CD4-positive, alpha-beta T cell treated with Interleukin-15 for 4 hours (primary cell): Measurements from ENCODE around the gene CRISP1.
"Not testable (repeated sequence)": the region's sequence is repeated elsewhere in the genome, so short reads cannot be mapped to it uniquely, and the experiment has no call there.

ENCODE experiments used
- DNase-seq: peaks from one replicate; pipeline ENCODE4 v3.0.0-alpha.2; 2020; ENCODE audit warnings: low spot score

Gene CRISP1

DNA sequence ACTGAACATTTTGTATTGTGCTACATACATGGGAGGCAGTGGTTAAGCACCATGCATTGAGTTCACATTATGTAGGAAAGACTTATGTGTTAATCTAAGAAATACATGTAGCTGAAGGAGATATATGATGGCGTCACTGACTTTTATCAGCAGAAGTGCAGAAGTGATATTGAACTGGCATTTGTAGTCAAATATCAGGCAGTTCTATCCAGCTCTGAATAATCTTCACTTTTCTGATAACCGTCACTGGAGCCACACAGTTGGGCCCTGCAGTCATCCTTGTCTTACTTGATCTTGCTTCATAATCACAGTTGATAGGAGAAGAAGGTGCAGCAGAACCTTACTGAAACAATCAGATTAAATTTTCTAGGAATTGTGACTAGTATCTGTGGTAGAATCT lies 26.4 kb downstream of the CRISP1 start:
- DNase-seq = no peak

DNA sequence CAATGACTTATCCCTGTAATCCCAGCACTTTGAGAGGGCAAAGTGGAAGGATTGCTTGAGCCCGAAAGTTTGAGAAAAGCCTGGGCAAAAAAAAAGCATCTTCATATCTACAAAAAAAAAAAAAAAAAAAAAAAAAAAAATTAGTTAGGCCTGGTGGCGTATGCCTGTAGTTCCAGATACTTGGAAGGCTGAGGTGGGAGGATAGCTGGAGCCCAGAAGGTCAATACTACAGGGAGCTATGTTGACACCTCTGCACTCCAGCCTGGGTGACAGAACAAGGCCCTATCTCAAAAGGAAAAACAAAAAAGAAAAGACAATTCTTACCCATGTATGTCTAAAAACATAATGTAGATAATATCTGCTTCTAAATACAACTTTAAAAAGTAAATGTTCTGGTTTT lies 27.2 kb downstream of the CRISP1 start:
- DNase-seq = no peak

GRCh38 chr6:49835140-49835539 lies 31.2 kb downstream of the CRISP1 start:
- no peak for DNase-seq

- DNase-seq = no peak
These were observed 32.9 kb downstream of the CRISP1 start for GRCh38 chr6:49833386-49833785.

DNA sequence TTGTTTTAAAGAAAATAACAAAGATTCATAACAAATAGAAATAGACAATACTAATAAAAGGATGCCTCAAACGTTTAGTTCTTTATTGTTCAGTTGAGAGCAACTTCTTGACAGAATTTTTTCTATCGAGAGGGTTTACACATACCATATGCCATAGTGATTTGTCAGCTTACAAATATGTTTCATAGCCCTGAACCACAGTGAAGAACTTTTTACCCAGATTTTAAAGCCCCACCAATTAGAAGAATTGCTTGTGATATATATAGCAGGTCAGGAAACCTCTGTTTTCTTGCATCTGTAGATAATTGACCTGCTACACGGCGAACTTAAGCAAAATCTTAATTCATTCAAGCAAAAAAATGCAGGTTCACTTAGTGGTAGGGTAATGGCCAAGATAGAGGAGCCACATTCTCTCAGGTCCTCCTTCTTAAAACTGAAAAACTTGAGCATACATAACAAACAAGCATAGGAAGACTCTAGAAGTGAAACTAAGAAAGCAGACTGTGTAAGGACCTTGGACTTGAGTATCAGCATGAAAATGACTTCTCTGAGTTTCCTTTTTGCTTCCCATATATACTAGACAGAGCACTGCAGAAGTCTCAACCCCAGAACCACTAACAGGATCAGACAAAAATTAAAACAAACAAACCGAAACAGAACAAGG lies 39.5 kb downstream of the CRISP1 start:
- DNase-seq = no peak

GRCh38 chr6:49815166-49815565 lies 51.2 kb downstream of the CRISP1 start:
- DNase-seq = no peak

- no peak for DNase-seq
These were observed 53.1 kb downstream of the CRISP1 start for GRCh38 chr6:49813248-49813647.

GRCh38 chr6:49806145-49806544 lies 60.2 kb downstream of the CRISP1 start:
- no peak for DNase-seq

- DNase-seq = no peak
These were observed 61.1 kb downstream of the CRISP1 start for GRCh38 chr6:49805246-49805645.

DNA sequence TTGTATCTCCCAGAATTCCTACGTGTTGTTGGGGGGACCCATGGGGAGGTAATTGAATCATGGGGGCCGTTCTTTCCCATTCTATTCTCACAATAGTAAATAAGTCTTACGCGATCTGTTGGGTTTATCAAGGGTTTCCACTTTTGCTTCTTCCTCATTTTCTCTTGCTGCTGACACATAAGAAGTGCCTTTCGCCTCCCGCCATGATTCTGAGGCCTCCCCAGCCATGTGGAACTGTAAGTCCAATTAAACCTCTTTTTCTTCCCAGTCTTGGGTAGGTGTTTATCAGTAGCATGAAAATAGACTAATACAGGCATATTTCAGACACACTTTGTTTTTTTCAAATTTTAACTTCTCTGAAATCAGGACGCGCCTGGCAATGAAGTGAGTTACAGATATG lies 64.8 kb downstream of the CRISP1 start:
- DNase-seq = no peak

GRCh38 chr6:49799090-49799489 lies 67.2 kb downstream of the CRISP1 start:
- no peak for DNase-seq

DNA sequence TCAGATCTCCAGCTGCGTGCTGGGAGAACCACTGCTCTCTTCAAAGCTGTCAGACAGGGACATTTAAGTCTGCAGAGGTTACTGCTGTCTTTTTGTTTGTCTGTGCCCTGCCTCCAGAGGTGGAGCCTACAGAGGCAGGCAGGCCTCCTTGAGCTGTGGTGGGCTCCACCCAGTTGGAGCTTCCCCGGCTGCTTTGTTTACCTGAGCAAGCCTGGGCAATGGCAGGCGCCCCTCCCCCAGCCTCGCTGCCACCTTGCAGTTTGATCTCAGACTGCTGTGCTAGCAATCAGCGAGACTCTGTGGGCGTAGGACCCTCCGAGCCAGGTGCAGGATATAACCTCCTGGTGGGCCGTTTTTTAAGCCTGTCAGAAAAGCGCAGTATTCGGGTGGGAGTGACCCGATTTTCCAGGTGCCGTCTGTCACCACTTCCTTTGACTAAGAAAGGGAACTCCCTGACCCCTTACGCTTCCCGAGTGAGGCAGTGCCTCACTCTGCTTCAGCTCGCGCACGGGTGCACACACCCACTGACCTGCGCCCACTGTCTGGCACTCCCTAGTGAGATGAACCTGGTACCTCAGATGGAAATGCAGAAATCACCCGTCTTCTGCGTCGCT lies 69.4 kb downstream of the CRISP1 start:
- DNase-seq = not testable (repeated sequence)

- DNase-seq = no peak
These were observed 76.0 kb downstream of the CRISP1 start for GRCh38 chr6:49790341-49790740.

- DNase-seq = no peak
These were observed 79.2 kb downstream of the CRISP1 start, which contains the start of gene PGK2 for GRCh38 chr6:49787176-49787575. Gene PGK2 (minus strand): TSS chr6:49787285. CDS start chr6:49787187, 98 bp downstream.

DNA sequence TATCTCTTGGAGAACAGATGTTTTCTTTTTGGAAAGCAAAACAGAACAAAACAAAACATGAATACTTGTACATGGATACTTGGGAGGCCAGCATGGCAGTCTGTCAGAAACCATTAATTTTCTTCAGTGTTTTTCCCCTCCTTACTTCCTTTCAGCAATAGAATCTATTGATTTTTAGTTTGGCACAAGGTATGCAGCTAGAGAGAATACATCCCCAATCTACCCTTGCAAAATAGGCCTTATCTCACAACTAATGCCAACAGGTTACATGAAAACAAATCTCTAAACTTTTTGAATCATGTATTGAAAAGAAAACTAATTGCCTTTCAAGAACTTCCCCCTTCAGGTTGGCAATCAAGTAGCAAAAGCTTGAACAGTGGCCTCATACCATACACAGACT lies 82.1 kb downstream of the CRISP1 start:
- DNase-seq = no peak
